Endothelial cell of umbilical vein (primary cell): ENCODE data around the gene ZNF148. TPM values are rescaled to one million over a fixed set of nuclear protein-coding genes. Genes with fewer than 3 reads are reported as not detected.

ENCODE experiments used
- BruUV-seq: library from RNA; stranded (reverse); fragments of 400-500 nt; replicated peaks from 2 replicates; lab custom pipeline; 2021; lab: Mats Ljungman, UMichigan
- CTCF ChIA-PET: fragments of 300-600, 350-600 bp; sonication (Branson Sonifier 250); formaldehyde crosslinking; loops from one replicate; lab custom pipeline; 2021; ENCODE audit warnings: antibody characterized with exemption, inconsistent platforms; lab: Charles Lee
- POLR2A ChIA-PET: fragments of 300-600, 350-600 bp; sonication (Branson Sonifier 250); formaldehyde crosslinking; loops from one replicate; lab custom pipeline; 2021; ENCODE audit warnings: antibody characterized with exemption, inconsistent platforms; lab: Charles Lee
- DNase-seq: peaks from one replicate; pipeline ENCODE4 v3.0.0-alpha.2; 2011; ENCODE audit warnings: low read depth, low spot score
- FAIRE-seq: peaks from 2 replicates; lab custom pipeline; 2011; peaks lifted over from hg19 to GRCh38; lab: Jason Lieb, UNC
- H2AFZ ChIP-seq: 2 replicates; pipeline ENCODE4 v1.6.0; 2012; ENCODE audit warnings: low read depth, low read length, control low read depth, inconsistent platforms
- H3K27ac ChIP-seq: 2 replicates; pipeline ENCODE4 v1.5.1; 2011; ENCODE audit warnings: low read depth, mild to moderate bottlenecking, control low read depth, low read length, moderate library complexity; ENCODE audit not compliant: insufficient read depth
- H3K27me3 ChIP-seq, 2 experiments: 2 replicates each; pipeline versions ENCODE4 v1.6.0 to v1.6.1; 2011; ENCODE audit warnings: low read length in 2 of 2, mixed read lengths in 1 of 2; ENCODE audit not compliant: control insufficient read depth in 2 of 2, insufficient read depth in 2 of 2
- H3K36me3 ChIP-seq, 2 experiments: 2 replicates in 1 of 2; 3 replicates in 1 of 2; pipeline ENCODE4 v1.5.1; 2011; ENCODE audit warnings: low read length in 2 of 2, mild to moderate bottlenecking in 1 of 2, moderate library complexity in 1 of 2; ENCODE audit not compliant: control insufficient read depth in 2 of 2, insufficient read depth in 2 of 2; ENCODE audit errors: extremely low read depth in 1 of 2
- H3K4me1 ChIP-seq: 3 replicates; pipeline ENCODE4 v1.5.1; 2011; ENCODE audit warnings: mild to moderate bottlenecking, low read length; ENCODE audit not compliant: control insufficient read depth, insufficient read depth; ENCODE audit errors: extremely low read depth
- H3K4me2 ChIP-seq: 2 replicates; pipeline ENCODE4 v1.6.1; 2011; ENCODE audit warnings: low read length, control low read depth, mixed read lengths; ENCODE audit not compliant: insufficient read depth
- H3K4me3 ChIP-seq, 3 experiments: fragments of 200-600 bp in 1 of 3; sonication (generic), shearing (Covaris generic) in 1 of 3; replicated peaks in 1 of 3; 2 replicates each; pipeline ENCODE4 v1.5.1; 2011 to 2016; ENCODE audit warnings: control low read depth in 3 of 3, low read length in 3 of 3, mild to moderate bottlenecking in 2 of 3, inconsistent platforms in 1 of 3, low read depth in 1 of 3, moderate library complexity in 1 of 3; ENCODE audit not compliant: insufficient read depth in 1 of 3
- H3K79me2 ChIP-seq: 2 replicates; pipeline ENCODE4 v1.6.0; 2012; ENCODE audit warnings: low read length, inconsistent platforms; ENCODE audit not compliant: control insufficient read depth, insufficient read depth
- H3K9ac ChIP-seq: replicated peaks from 2 replicates; pipeline ENCODE3; 2011; ENCODE audit warnings: low read length, control low read depth; ENCODE audit not compliant: insufficient read depth; ENCODE audit errors: extremely low read depth
- H3K9me1 ChIP-seq: replicated peaks from 3 replicates; pipeline ENCODE4 v1.6.0; 2011; ENCODE audit warnings: mild to moderate bottlenecking, low read length; ENCODE audit not compliant: control insufficient read depth, insufficient read depth; ENCODE audit errors: extremely low read depth
- H3K9me3 ChIP-seq: replicated peaks from 2 replicates; pipeline ENCODE4 v1.5.1; 2012; ENCODE audit warnings: low read length, inconsistent platforms; ENCODE audit not compliant: control insufficient read depth, insufficient read depth
- H4K20me1 ChIP-seq: replicated peaks from 2 replicates; pipeline ENCODE3; 2011; ENCODE audit warnings: mild to moderate bottlenecking, low read length; ENCODE audit not compliant: control insufficient read depth, insufficient read depth; ENCODE audit errors: extremely low read depth
- EZH2 ChIP-seq: IDR thresholded peaks from 2 replicates; pipeline ENCODE4 v1.6.1; 2012; ENCODE audit warnings: borderline replicate concordance, low read depth, mild to moderate bottlenecking, moderate library complexity, low read length, inconsistent platforms; ENCODE audit not compliant: severe bottlenecking
- FOS ChIP-seq: IDR thresholded peaks from 2 replicates; pipeline ENCODE4 v1.6.1; 2011; ENCODE audit warnings: mild to moderate bottlenecking, low read length, moderate library complexity, borderline replicate concordance; ENCODE audit not compliant: insufficient read depth
- GATA2 ChIP-seq: IDR thresholded peaks from 2 replicates; pipeline ENCODE4 v1.7.0; 2011; ENCODE audit warnings: low read depth, mild to moderate bottlenecking, moderate library complexity, mixed read lengths, low read length; ENCODE audit not compliant: insufficient read length, insufficient read depth
- JUN ChIP-seq: IDR thresholded peaks from 2 replicates; pipeline ENCODE4 v1.6.1; 2011; ENCODE audit warnings: borderline replicate concordance, low read depth; ENCODE audit not compliant: insufficient read length, insufficient read depth
- MAX ChIP-seq: IDR thresholded peaks from 2 replicates; pipeline ENCODE4 v1.6.1; 2011; ENCODE audit not compliant: insufficient read depth, insufficient read length
- MYC ChIP-seq: IDR thresholded peaks from one replicate; pipeline ENCODE4 v1.6.1; 2011; ENCODE audit warnings: mild to moderate bottlenecking, low read depth, low read length
- POLR2A ChIP-seq: IDR thresholded peaks from 2 replicates; pipeline ENCODE4 v1.6.1; 2012; ENCODE audit warnings: low read depth, mild to moderate bottlenecking, control low read depth, low read length
- POLR2AphosphoS5 ChIP-seq: IDR thresholded peaks from 2 replicates; pipeline ENCODE4 v1.6.1; 2012; ENCODE audit warnings: low read depth, mild to moderate bottlenecking, control low read depth, low read length, moderate library complexity; ENCODE audit not compliant: insufficient read depth
- dilution Hi-C: fragments of 300-500 bp; cut with MboI; formaldehyde crosslinking; loops from one replicate; pipeline ENCODE4 v1.15.0; 2019; ENCODE audit warnings: low sequenced_read_pairs; ENCODE audit not compliant: extremely low pct_ligation_motif_present
- intact Hi-C: fragments of 100-400 bp; cut with micrococcal nuclease; formaldehyde crosslinking; loops from one replicate; pipeline ENCODE4 v1.10.0; 2022
- polyA plus RNA-seq, 4 experiments: library from polyadenylated mRNA; depleted of rRNA in 3 of 4; stranded (reverse) in 3 of 4; unstranded in 1 of 4; fragments of >200 nt; gene quantifications; 2 replicates each; pipeline versions ENCODE4 v1.2.1 to v1.2.3, GENCODE V29; 2011 to 2012; ENCODE audit warnings: missing spikeins in 1 of 4
- total RNA-seq: library from RNA; stranded (reverse); gene quantifications from 2 replicates; pipeline ENCODE4 v1.2.3, GENCODE V29; 2021
- TF ChIP-seq, protein P1 (sequence below), 2 donors: IDR thresholded peaks; 1 replicate in 1 of 2; 2 replicates in 1 of 2; pipeline ENCODE4 v1.5.1; 2011; ENCODE audit warnings: low read length in 2 of 2, mild to moderate bottlenecking in 2 of 2, moderate library complexity in 2 of 2, control low read depth in 1 of 2, inconsistent platforms in 1 of 2, low read depth in 1 of 2; ENCODE audit not compliant: insufficient read depth in 1 of 2; ENCODE audit errors: extremely low read depth in 1 of 2

Gene ZNF148
- total and polyA plus RNA-seq, 2 donors (not counting 3 experiments of a cell fraction or from before 2014, with no cell fraction given), result 8.0 to 41.3 TPM

DNA sequence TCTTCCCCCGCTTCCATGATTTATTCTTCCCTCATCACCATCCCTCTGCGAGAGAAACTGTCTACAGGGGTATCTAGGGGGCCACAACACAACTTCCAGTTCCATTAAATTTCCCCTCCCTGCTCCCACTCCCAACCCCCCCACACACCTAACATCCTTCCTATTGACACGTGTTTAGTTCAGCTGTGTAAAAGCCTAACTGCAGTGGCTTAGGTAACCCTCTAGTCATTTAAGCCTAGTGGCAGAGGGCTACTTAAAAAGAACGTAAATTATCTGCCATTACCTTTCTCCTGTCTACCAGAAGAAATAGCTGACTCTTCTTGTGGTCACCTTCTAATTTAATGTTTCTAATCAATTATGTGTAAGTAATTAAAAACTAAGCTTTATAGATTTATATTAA, 56.3 kb downstream of the ZNF148 start:
- Histone ChIP-seq H3K9me3 (no peaks in the 10 kb centered on the region), H3K4me2 (no peak overlapping the region), H4K20me1 (no peaks in the 10 kb centered on the region), H3K79me2 (peaks cover 11% of the 10 kb centered on the region), H3K27me3 (no peaks in the 10 kb centered on the region), H3K9me1 (no peaks in the 10 kb centered on the region), H3K36me3 (peaks cover 0 to 2% of the 10 kb centered on the region in 2 experiments), H3K4me1 (peaks cover 23% of the 10 kb centered on the region), H3K4me3 (no peak overlapping the region), H2AFZ (no peak overlapping the region), H3K27ac (no peak overlapping the region), H3K9ac (no peak overlapping the region)
- intact Hi-C loops (no loop called here), dilution Hi-C loops (no loop called here)
- ChIA-PET POLR2A (no interaction called here), CTCF (interaction anchor here (1.5 kb wide), 1 partner anchor 58 kb away, joined by 3 read pairs; no protein-coding TSS in a partner anchor)
- FAIRE-seq (no peak), DNase-seq (no peak)
- no peak for TF ChIP-seq MYC
- no peak for TF ChIP-seq MAX
- no peak for TF ChIP-seq POLR2AphosphoS5
- no TSS peak for BruUV-seq

DNA sequence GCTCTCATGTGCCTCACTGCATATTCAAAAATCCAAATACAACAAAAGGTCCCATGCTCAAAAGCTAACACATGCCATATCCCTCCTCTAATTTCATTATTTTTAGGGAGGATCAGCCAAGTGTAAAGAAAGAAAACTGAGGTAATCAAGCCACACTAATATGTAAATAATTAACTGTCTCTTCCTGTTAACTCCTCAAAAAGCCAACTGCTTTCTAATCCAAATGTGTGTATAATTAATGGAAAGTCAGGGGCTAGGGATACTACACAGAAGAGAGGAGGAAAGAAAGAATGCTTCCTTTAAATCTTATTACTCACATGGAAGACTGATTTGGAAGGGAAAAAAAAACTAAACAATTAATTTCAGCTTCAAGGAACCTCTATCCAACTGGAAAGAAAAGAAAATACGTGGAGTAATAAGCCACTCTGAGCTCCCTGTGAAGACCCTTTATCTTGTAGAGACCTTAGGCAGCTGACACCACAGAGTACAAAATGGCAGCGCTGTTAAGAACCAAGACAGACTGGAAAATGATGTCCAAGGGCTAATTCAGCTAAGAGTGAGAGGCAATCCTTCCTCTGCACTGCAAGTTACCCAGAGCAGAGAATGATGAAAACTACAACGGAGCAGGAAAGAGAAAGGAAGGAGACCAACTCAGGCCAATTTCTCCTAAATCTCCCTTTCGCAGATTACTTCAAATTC, 56.8 kb downstream of the ZNF148 start:
- peak overlapping the region; percentile 13 for H3K4me2 ChIP-seq
- dilution Hi-C loops (no loop called here), intact Hi-C loops (no loop called here)
- ChIA-PET POLR2A (no interaction called here), CTCF (interaction anchor here (1.0 to 1.5 kb wide), 2 partner anchors 26 to 58 kb away, joined by 3 read pairs; no protein-coding TSS in a partner anchor)
- FAIRE-seq (no peak), DNase-seq (no peak)
- TF ChIP-seq GATA2 (no peak), FOS (no peak), POLR2AphosphoS5 (no peak), POLR2A (no peak), EZH2 (no peak), MAX (no peak), JUN (no peak), MYC (no peak)
- TF ChIP-seq, protein P1, sequence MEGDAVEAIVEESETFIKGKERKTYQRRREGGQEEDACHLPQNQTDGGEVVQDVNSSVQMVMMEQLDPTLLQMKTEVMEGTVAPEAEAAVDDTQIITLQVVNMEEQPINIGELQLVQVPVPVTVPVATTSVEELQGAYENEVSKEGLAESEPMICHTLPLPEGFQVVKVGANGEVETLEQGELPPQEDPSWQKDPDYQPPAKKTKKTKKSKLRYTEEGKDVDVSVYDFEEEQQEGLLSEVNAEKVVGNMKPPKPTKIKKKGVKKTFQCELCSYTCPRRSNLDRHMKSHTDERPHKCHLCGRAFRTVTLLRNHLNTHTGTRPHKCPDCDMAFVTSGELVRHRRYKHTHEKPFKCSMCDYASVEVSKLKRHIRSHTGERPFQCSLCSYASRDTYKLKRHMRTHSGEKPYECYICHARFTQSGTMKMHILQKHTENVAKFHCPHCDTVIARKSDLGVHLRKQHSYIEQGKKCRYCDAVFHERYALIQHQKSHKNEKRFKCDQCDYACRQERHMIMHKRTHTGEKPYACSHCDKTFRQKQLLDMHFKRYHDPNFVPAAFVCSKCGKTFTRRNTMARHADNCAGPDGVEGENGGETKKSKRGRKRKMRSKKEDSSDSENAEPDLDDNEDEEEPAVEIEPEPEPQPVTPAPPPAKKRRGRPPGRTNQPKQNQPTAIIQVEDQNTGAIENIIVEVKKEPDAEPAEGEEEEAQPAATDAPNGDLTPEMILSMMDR (IDR thresholded peaks at IDR 0.05; ENCODE audit: extremely low read depth in 1 of 2, insufficient read depth in 1 of 2, low read depth in 1 of 2, low read length in 2 of 2), result no peak
- BruUV-seq, result no TSS peak
- no peak overlapping the region for H3K9ac ChIP-seq
- H3K4me3 ChIP-seq, result no peak overlapping the region
- no peaks in the 10 kb centered on the region for H3K9me3 ChIP-seq
- no peaks in the 10 kb centered on the region for H4K20me1 ChIP-seq
- H3K4me1 ChIP-seq, result peaks cover 18% of the 10 kb centered on the region
- H3K9me1 ChIP-seq, result no peaks in the 10 kb centered on the region
- H3K79me2 ChIP-seq, result peaks cover 11% of the 10 kb centered on the region
- H3K27me3 ChIP-seq, result no peaks in the 10 kb centered on the region
- H3K36me3 ChIP-seq, result peaks cover under 1 to 2% of the 10 kb centered on the region in 2 experiments
- no peak overlapping the region for H2AFZ ChIP-seq
- H3K27ac ChIP-seq, result peak overlapping the region; percentile 24
